ENCODE data around the gene RANBP9.

- TF ChIP-seq ZNF274 (IDR thresholded peaks at IDR 0.05; ENCODE audit: low read depth, low read length), result no peak
- no peak for TF ChIP-seq SUZ12 (IDR thresholded peaks at IDR 0.05; ENCODE audit: extremely low read depth, insufficient read depth, insufficient read length)
Measured at GRCh38 chr6:13683038-13683437, 28.6 kb downstream of the RANBP9 start.
